Mucosa of descending colon (tissue), 3 donors: Measurements from ENCODE around the gene NUP98. TPM values are rescaled to one million over a fixed set of nuclear protein-coding genes. Genes with fewer than 3 reads are reported as not detected.

Source experiments
- ATAC-seq: fragments of 200-7000 bp; cut with Tn5 transposase; one replicate; pipeline ENCODE4 v1.9.1; 2020; ENCODE audit warnings: mild to moderate bottlenecking, moderate library complexity
- DNase-seq, 3 donors: peaks; one replicate each; pipeline ENCODE4 v3.0.0-alpha.2; 2020
- H3K36me3 ChIP-seq: fragments of 200-600 bp; one replicate; pipeline ENCODE4 v1.8.0; 2021; ENCODE audit warnings: low read depth, mild to moderate bottlenecking
- H3K4me1 ChIP-seq: fragments of 200-600 bp; one replicate; pipeline ENCODE4 v1.8.0; 2021; ENCODE audit warnings: low read depth, mild to moderate bottlenecking
- H3K4me3 ChIP-seq: fragments of 200-600 bp; one replicate; pipeline ENCODE4 v1.8.0; 2021; ENCODE audit warnings: mild to moderate bottlenecking
- H3K9me3 ChIP-seq: fragments of 200-600 bp; one replicate; pipeline ENCODE4 v1.8.0; 2021; ENCODE audit warnings: mild to moderate bottlenecking
- intact Hi-C, 2 donors: fragments of 100-400 bp; cut with DNase I in 1 of 2; cut with micrococcal nuclease in 1 of 2; formaldehyde crosslinking; loops; one replicate each; pipeline versions ENCODE4 v1.11.0 to v1.11.1; 2022; cut with DNase I, micrococcal nuclease
- total RNA-seq, 3 donors: library from RNA; stranded (reverse); fragmentation: NEBNext Ultra II Directional in 2 of 3; extraction: Animal tissue kit (Norgen Biotek cat#: 25700) in 2 of 3; gene quantifications; one replicate each; pipeline versions ENCODE4 v1.2.1 to v1.2.4, GENCODE V29; 2021 to 2023
- TF ChIP-seq, protein P1 (sequence below): fragments of 200-600 bp; IDR thresholded peaks from one replicate; pipeline ENCODE4 v1.8.0; 2022; ENCODE audit warnings: antibody characterized with exemption, mild to moderate bottlenecking
- donor health status: DM: no; HTN: no; CAD: no; lungs with moderate emphysema.
- donor health status: DM: no; HTN: no; CAD: no.
- donor health status: DM: no; HTN: yes; CAD: no.

The NUP98 gene
- total RNA-seq, 3 donors from 2014 or later: 53.7 to 69.7 (median 60.6) TPM

DNA sequence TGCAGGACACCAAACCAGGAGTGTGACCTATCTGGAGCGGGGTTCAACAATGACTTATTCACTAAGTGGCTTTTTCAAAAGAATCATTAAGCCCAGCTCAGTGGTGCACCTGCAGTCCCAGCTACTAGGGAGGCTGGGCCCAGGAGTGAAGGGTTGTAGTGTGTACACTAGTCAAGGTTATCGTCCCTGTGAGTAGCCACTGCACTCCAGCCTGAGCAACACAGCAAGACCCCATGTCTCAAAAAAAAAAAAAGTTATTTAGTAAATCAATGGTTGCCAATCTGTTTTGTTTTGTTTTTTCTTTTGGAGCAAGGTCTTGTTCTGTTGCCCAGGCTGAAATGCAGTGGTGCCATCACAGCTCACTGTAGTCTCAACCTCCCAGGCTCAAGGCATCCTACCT lies 35.5 kb upstream of the NUP98 start:
- peaks cover 36% of the 10 kb centered on the region for H3K4me1 ChIP-seq
- TF ChIP-seq, protein P1, sequence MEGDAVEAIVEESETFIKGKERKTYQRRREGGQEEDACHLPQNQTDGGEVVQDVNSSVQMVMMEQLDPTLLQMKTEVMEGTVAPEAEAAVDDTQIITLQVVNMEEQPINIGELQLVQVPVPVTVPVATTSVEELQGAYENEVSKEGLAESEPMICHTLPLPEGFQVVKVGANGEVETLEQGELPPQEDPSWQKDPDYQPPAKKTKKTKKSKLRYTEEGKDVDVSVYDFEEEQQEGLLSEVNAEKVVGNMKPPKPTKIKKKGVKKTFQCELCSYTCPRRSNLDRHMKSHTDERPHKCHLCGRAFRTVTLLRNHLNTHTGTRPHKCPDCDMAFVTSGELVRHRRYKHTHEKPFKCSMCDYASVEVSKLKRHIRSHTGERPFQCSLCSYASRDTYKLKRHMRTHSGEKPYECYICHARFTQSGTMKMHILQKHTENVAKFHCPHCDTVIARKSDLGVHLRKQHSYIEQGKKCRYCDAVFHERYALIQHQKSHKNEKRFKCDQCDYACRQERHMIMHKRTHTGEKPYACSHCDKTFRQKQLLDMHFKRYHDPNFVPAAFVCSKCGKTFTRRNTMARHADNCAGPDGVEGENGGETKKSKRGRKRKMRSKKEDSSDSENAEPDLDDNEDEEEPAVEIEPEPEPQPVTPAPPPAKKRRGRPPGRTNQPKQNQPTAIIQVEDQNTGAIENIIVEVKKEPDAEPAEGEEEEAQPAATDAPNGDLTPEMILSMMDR: no peak
- intact Hi-C loops: no loop called here
- DNase-seq (no peak), ATAC-seq (no peak)
- no peaks in the 10 kb centered on the region for H3K9me3 ChIP-seq
- no peaks in the 10 kb centered on the region for H3K36me3 ChIP-seq
- no peak overlapping the region for H3K4me3 ChIP-seq

DNA sequence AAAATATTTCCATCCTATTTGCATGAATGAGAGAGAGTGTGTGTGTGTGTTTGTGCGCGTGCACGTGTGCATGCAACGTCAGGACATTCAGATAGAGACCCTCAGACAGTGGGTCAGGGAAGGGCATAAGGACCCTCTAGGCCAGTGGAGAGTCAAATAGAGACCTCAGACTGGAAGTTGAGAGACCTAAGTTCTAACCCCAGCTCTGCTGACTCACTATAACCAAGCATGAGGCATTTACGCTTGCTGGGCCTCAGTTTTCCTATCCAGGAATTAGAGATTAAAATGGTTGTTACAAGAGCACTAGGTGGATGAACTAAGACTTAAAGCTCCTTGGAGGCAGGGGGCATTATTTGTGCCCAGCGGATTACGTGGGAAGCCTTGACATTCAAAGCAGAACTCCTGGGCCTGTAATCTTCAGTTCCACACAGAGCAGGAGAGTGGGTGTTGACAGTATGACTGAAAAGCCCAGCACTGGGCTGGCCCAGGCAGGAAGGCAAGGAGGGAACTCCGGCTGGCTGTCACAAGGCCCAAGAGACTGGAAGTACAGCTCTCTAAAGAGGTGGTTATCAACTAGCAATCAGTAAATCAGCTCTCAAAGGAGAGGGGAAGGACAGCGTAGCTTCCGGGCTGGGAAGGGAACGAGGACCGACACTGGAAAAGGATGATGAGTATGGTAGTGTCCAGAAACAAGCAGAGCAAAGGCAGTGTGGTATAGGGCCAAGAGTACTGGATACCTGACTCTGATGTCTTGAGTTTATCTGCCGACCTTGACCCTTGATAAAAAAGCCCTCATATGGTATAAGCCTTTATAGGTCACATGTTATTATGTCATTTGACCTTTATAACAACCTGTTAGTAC lies 34.3 kb upstream of the NUP98 start:
- ATAC-seq: peak; percentile 5
- TF ChIP-seq, protein P1: no peak
- Histone ChIP-seq H3K9me3 (no peaks in the 10 kb centered on the region), H3K36me3 (no peaks in the 10 kb centered on the region), H3K4me1 (peaks cover 32% of the 10 kb centered on the region), H3K4me3 (no peak overlapping the region)
- intact Hi-C loops: no loop called here
- DNase-seq: no peak

DNA sequence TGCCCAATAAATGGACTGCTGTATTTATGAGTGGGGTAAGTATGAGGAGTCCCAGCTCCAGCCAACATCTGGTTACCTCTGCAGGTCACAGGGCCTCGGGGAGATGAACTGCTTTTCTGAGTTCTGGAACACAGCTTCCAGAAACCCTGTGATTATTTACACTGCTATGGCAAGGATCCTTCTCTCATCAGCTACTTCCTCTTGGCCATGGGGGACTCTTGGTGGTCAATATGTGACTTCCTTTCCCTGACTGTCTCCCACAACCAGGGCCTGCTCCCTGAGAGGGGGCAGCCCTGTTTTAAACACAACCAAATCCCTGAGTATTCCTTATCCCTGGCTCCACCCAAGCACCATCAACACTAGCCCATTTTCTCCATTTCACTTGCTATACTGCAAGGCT lies 33.4 kb upstream of the NUP98 start:
- H3K4me1 ChIP-seq: peaks cover 24% of the 10 kb centered on the region
- TF ChIP-seq, protein P1: no peak
- H3K4me3 ChIP-seq: no peak overlapping the region
- ATAC-seq (no peak), DNase-seq (no peak)
- intact Hi-C loops: no loop called here
- H3K9me3 ChIP-seq: no peaks in the 10 kb centered on the region
- H3K36me3 ChIP-seq: no peaks in the 10 kb centered on the region

DNA sequence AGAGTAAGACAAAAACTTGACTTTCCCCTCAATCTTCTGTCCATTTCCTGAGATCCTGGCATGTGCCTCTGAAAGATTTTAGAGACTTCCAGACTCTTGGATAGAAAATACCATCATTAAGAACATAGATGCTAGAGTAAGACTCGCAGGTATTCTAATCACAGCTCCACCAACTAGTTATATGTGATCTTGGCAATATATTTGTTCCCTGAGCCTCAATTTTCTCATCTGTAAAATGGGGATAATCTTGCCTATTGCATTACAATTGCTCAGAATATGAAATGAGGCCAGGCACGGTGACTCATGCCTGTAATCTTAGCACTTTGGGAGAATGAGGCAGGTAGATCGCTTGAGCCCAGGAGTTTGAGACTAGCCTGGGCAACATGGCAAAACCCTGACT lies 32.7 kb upstream of the NUP98 start:
- intact Hi-C loops: no loop called here
- Histone ChIP-seq H3K4me3 (no peak overlapping the region), H3K9me3 (no peaks in the 10 kb centered on the region), H3K36me3 (no peaks in the 10 kb centered on the region), H3K4me1 (peaks cover 18% of the 10 kb centered on the region)
- DNase-seq (no peak), ATAC-seq (no peak)
- TF ChIP-seq, protein P1: no peak

DNA sequence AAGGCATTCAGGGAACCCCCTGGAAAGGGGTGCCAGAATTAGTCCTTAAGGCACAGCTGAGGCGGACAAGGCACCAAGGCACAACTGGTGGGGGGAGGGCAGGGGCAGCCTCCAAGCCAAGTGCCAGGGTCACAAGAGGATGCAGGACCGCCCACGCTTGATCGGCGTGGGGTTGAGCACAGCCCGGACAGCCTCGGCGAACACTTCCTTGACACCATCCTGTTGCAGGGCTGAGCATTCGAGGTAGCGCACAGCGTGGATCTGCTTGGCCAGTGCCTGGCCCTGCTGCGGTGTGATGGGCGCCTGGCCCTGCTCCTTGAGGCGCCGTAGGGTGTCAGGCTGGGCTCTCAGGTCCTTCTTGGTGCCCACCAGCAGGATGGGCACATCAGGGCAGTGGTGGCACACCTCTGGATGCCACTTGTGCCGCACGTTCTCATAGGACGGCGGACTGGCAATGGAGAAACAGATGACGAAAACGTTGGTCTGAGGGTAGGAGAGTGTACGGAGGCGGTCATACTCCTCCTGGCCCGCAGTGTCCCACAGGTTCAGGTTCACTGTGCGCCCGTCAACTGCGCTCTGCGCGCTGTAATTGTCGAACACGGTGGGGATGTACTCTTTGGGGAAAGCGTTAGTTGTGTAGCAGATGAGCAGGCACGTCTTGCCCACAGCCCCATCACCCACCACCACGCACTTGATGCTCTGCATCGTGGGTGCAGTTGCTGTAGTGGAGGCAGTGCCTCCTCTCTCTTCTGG lies 30.3 kb upstream of the NUP98 start:
- H3K9me3 ChIP-seq: no peaks in the 10 kb centered on the region
- H3K36me3 ChIP-seq: no peaks in the 10 kb centered on the region
- DNase-seq (no peak), ATAC-seq (no peak)
- TF ChIP-seq, protein P1: no peak
- intact Hi-C loops: no loop called here
- H3K4me1 ChIP-seq: peaks cover 5% of the 10 kb centered on the region
- no peak overlapping the region for H3K4me3 ChIP-seq
